ENCODE measurements around the gene ANKH.

The ANKH gene

GRCh38 chr5:14676320-14676719 lies 195.3 kb downstream of the ANKH start:
- no peak for DNase-seq

- DNase-seq = no peak
Measured at GRCh38 chr5:14675865-14676300, 195.7 kb downstream of the ANKH start.

- no peak for DNase-seq
Measured at GRCh38 chr5:14674983-14675854, 196.4 kb downstream of the ANKH start.

- DNase-seq = no peak
Measured at GRCh38 chr5:14673443-14673842, 198.1 kb downstream of the ANKH start.

- DNase-seq = no peak
Measured at GRCh38 chr5:14672484-14673394, 198.8 kb downstream of the ANKH start.

- no peak for DNase-seq
Measured at GRCh38 chr5:14672082-14672481, 199.5 kb downstream of the ANKH start.

GRCh38 chr5:14671414-14671813 lies 200.2 kb downstream of the ANKH start:
- DNase-seq = no peak

GRCh38 chr5:14669975-14670374 lies 201.6 kb downstream of the ANKH start:
- no peak for DNase-seq

GRCh38 chr5:14669415-14669814 lies 202.2 kb downstream of the ANKH start:
- DNase-seq = no peak

GRCh38 chr5:14668181-14668591 lies 203.4 kb downstream of the ANKH start:
- DNase-seq = no peak

GRCh38 chr5:14667770-14668169 lies 203.8 kb downstream of the ANKH start:
- DNase-seq = no peak

- no peak for DNase-seq
Measured at GRCh38 chr5:14667290-14667689, 204.3 kb downstream of the ANKH start.

GRCh38 chr5:14666357-14666756 lies 205.2 kb downstream of the ANKH start:
- DNase-seq = no peak

- no peak for DNase-seq
Measured at GRCh38 chr5:14665949-14666348, 205.6 kb downstream of the ANKH start.

GRCh38 chr5:14665101-14665822 lies 206.3 kb downstream of the ANKH start:
- no peak for DNase-seq

- peak; percentile 69 for DNase-seq
Measured at GRCh38 chr5:14664270-14665100, 207.1 kb downstream of the ANKH start, which contains the start of gene OTULIN. TSS of gene OTULIN (plus strand) at chr5:14664718. CDS start at chr5:14664826, 108 bp downstream.

- DNase-seq = no peak
Measured at GRCh38 chr5:14663734-14664269, 207.8 kb downstream of the ANKH start.

GRCh38 chr5:14662721-14663260 lies 208.8 kb downstream of the ANKH start:
- no peak for DNase-seq

- DNase-seq = no peak
Measured at GRCh38 chr5:14660833-14661232, 210.7 kb downstream of the ANKH start.

GRCh38 chr5:14659821-14660607 lies 211.6 kb downstream of the ANKH start:
- DNase-seq = no peak

Data from T1000 (cell line).